Astrocyte of the spinal cord (primary cell): Measurements from ENCODE around the gene ZCCHC2.
A peak's percentile ranks its signal among the peaks of the same experiment; 100 is the strongest.

ENCODE experiments used
- DNase-seq: peaks from one replicate; pipeline ENCODE4 v3.0.0; 2011; ENCODE audit warnings: low read depth, low spot score
- H3K4me3 ChIP-seq: 2 replicates; pipeline ENCODE4 v1.5.1; 2011; ENCODE audit warnings: low read depth, mild to moderate bottlenecking, low read length, moderate library complexity
- in situ Hi-C: cut with HindIII; loops from 2 replicates; pipeline ENCODE4 v1.10.0; 2017; ENCODE audit warnings: low sequenced_read_pairs
- TF ChIP-seq, protein P1 (sequence below): IDR thresholded peaks from 2 replicates; pipeline ENCODE4 v1.5.1; 2012; ENCODE audit warnings: low read depth, mild to moderate bottlenecking, low read length, inconsistent platforms

ZCCHC2 gene

DNA sequence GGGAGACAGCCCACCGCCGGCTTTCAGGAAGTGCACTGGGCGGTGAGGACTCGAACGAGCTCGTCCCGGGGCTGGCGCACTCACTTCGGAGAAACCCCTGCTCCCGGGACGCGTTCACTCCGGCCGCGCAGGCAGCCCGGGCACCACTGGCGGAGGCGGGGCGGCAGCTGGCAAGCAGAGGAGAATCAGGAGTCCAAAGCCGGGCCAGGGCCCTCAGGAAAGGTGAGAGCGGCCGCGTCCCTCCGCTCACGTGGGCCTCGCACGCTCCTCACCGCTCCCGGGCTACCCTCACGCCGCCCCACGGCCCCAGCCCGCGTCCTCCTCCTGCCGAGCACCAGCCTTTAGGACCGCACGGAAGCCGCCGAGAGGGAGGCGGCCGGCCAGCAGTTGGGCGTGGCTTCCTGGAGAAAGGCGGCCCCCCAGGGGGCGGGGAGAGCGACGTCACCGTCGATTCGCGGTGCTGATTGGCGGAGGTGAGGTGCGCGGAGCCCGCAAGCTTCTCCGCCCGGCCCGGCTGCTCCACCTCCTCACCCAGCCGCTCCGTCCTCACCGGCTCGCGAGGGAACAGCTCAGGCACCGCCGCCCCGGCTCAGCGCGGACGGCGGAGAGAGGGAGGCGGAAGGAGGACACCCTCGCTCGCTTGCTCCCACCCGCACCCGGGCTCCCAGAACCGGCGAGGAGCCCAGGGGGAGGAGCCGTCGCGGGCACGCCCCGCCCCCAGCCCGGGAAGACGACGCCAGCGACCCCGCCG, at the start of gene ZCCHC2:
TSS of gene ZCCHC2 (plus strand) at position 522 of the 751 bp plus-strand sequence. CDS start 400 bp downstream, outside the sequence.
- DNase-seq: peak; percentile 99
- in situ Hi-C loops: no loop called here
- peak within 1 kb of the TSS; percentile 79 for H3K4me3 ChIP-seq
- TF ChIP-seq, protein P1, sequence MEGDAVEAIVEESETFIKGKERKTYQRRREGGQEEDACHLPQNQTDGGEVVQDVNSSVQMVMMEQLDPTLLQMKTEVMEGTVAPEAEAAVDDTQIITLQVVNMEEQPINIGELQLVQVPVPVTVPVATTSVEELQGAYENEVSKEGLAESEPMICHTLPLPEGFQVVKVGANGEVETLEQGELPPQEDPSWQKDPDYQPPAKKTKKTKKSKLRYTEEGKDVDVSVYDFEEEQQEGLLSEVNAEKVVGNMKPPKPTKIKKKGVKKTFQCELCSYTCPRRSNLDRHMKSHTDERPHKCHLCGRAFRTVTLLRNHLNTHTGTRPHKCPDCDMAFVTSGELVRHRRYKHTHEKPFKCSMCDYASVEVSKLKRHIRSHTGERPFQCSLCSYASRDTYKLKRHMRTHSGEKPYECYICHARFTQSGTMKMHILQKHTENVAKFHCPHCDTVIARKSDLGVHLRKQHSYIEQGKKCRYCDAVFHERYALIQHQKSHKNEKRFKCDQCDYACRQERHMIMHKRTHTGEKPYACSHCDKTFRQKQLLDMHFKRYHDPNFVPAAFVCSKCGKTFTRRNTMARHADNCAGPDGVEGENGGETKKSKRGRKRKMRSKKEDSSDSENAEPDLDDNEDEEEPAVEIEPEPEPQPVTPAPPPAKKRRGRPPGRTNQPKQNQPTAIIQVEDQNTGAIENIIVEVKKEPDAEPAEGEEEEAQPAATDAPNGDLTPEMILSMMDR: no peak

GRCh38 chr18:62479574-62479973, 43.3 kb upstream of the ZCCHC2 start:
- DNase-seq: no peak
- in situ Hi-C loops: no loop called here
- TF ChIP-seq, protein P1: no peak
- H3K4me3 ChIP-seq: no peak overlapping the region

DNA sequence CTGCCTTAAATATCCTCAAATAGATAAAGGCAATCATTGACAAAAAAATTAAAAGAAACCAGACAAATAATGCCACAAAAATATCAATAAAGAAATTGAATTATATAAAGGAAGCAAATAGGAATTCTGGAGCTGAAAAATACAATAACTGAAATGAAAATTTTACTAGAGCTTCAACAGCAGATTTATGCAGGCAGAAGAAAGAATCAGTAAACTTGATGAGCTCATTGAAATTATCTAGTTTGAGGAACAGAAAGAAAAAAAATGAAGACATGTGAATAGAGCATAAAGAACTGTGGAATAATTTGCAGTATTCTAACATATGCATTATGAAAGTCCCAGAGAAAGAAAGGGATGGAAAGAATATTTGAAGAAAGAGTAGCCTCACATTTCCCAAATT, 41.9 kb upstream of the ZCCHC2 start:
- DNase-seq: no peak
- H3K4me3 ChIP-seq: no peak overlapping the region
- TF ChIP-seq, protein P1: no peak
- in situ Hi-C loops: no loop called here

DNA sequence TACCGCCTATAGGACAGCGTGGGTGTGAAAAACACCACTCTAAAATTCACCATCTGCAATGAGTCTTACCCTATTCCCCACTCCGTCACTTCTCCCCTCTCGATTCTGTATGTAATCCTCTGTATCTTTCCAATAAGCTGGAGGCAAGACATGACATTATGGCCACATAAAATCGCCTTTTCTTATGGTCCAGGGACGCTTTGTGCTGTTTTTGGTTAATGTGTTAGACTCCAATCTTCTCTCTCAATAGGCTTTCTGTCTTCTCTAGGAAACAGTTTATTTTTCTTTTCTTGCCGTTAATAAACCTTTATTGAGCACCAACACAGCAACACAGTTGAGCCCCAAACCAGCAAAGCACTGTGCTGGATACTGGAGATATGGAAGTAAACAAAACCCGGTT, 37.9 kb upstream of the ZCCHC2 start:
- in situ Hi-C loops: no loop called here
- TF ChIP-seq, protein P1: no peak
- no peak for DNase-seq
- no peak overlapping the region for H3K4me3 ChIP-seq

DNA sequence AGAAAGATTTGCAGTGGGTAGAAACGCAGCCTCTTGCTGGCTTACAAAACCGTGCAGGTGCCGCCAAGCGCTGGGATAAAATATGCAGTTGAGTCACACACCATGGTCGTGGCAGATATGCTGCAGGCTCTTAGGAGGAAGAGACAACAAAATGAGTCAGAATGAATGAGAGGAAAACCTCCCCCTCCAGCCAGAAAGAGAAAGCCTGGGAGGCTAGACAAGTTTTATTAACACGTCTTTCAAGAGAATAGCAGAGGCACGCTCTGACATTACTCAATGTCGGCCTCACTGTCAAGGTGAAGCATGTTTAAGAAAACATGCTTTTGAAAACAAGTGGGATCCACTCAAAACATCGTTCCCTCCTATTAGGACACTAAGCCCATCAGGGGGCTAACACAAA, 37.1 kb upstream of the ZCCHC2 start:
- DNase-seq: peak; percentile 80
- H3K4me3 ChIP-seq: no peak overlapping the region
- in situ Hi-C loops: no loop called here
- TF ChIP-seq, protein P1: no peak

- H3K4me3 ChIP-seq: no peak overlapping the region
- in situ Hi-C loops: no loop called here
- TF ChIP-seq, protein P1: no peak
- peak; percentile 22 for DNase-seq
Measured at GRCh38 chr18:62486290-62486964, 36.4 kb upstream of the ZCCHC2 start.
